Right lobe of liver (tissue), 4 donors: ENCODE results near the gene WDR48.

Experiments
- CTCF ChIP-seq, 4 donors: fragments of 200-600 bp in 3 of 4; fragments of 450-650 bp in 1 of 4; IDR thresholded peaks; one replicate each; pipeline versions ENCODE4 v1.5.1 to v1.8.0; 2016 to 2022; ENCODE audit warnings: antibody characterized with exemption in 4 of 4, mild to moderate bottlenecking in 2 of 4
- POLR2A ChIP-seq: fragments of 450-650 bp; IDR thresholded peaks from one replicate; pipeline ENCODE4 v1.6.1; 2017; ENCODE audit warnings: antibody characterized with exemption, mild to moderate bottlenecking
- donor health status: DM: no; HTN: no; CAD: no.
- donor health status: DM: no; HTN: no; CAD: no.
- donor health status: DM: no; HTN: yes; CAD: no.

DNA sequence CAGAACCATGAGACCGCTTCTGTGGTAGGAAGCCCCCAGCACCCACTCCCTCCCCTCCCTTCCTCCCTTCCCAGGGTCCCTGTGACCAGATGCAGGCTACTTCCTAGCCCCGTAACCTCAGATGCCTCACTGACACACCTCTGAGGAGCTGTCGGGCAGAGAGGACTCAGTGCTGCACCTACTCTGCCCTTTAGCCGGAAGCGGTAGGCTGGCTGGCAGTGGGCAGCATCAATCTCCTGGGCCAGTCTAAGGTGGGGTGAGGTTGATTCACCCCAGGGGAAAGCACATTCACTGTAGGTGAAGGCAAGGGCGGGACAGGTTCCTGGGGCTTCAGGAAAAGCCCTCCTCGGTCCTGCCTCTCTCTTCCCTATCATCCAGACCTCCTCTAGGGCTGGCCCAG is 82.5 kb downstream of the WDR48 start:
- TF ChIP-seq CTCF (IDR thresholded peaks at IDR 0.05), result no peak
- no peak for TF ChIP-seq POLR2A
